ENCODE measurements around the gene PRCP.

The PRCP gene

DNA sequence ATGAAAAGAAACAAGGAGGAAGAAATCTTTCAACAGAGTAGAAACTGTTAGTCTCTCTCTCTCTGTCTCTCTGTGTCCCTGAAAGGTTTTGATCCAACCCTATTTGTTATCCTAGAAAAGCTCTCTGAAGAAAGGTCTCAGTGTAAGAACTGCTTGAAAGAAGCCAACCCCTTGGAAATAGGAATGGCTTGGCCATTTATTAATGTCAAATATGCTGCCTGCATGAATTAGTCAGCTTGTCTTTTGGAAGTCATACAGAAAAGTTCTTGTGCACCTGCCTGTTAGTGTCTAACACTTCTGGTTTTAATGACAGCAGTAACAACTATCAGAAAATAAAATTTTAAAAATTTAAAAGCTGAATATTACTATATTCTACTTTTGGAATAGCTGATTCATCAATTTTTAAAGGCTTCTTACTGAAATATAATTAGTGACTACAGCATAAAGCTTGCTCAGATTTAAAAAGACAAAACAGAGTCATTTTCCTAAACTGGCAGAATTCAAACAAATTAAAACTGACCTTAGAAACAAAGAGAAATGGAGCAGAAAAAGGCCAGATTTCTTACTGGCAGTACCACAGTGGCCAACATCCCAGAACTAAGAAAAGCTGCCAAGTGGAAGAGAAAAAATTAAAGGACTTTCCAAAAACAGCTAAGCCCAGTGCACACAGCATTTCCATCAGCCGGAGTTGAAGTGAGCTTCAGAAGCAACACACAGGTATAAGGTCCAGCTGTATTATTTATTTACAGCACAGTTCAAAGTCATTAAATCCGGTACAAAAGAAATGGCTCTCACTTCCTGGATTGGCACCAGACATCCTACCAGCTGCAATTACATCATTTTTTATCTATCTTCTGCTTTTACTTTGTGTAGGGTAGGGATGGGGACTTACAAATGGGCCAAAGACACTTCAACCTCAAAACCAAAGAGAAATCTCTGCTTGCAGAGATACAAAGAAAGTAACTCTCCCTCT is 76.3 kb downstream of the PRCP start:
- Histone ChIP-seq H3K27me3 (replicated peaks) (no peaks in the 10 kb centered on the region), H3K36me3 (replicated peaks) (no peaks in the 10 kb centered on the region), H3K27ac (no peak overlapping the region), H3K4me3 (ENCODE audit: low read depth, low read length) (no peak overlapping the region)
- in situ Hi-C loops (cut with HindIII; ENCODE audit: low pct_ligation_motif_present, low sequenced_read_pairs), result no loop called here
- TF ChIP-seq, protein P1, sequence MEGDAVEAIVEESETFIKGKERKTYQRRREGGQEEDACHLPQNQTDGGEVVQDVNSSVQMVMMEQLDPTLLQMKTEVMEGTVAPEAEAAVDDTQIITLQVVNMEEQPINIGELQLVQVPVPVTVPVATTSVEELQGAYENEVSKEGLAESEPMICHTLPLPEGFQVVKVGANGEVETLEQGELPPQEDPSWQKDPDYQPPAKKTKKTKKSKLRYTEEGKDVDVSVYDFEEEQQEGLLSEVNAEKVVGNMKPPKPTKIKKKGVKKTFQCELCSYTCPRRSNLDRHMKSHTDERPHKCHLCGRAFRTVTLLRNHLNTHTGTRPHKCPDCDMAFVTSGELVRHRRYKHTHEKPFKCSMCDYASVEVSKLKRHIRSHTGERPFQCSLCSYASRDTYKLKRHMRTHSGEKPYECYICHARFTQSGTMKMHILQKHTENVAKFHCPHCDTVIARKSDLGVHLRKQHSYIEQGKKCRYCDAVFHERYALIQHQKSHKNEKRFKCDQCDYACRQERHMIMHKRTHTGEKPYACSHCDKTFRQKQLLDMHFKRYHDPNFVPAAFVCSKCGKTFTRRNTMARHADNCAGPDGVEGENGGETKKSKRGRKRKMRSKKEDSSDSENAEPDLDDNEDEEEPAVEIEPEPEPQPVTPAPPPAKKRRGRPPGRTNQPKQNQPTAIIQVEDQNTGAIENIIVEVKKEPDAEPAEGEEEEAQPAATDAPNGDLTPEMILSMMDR (IDR thresholded peaks at IDR 0.05; ENCODE audit: low read depth, low read length, missing control alignments), result no peak
- no peak for DNase-seq

DNA sequence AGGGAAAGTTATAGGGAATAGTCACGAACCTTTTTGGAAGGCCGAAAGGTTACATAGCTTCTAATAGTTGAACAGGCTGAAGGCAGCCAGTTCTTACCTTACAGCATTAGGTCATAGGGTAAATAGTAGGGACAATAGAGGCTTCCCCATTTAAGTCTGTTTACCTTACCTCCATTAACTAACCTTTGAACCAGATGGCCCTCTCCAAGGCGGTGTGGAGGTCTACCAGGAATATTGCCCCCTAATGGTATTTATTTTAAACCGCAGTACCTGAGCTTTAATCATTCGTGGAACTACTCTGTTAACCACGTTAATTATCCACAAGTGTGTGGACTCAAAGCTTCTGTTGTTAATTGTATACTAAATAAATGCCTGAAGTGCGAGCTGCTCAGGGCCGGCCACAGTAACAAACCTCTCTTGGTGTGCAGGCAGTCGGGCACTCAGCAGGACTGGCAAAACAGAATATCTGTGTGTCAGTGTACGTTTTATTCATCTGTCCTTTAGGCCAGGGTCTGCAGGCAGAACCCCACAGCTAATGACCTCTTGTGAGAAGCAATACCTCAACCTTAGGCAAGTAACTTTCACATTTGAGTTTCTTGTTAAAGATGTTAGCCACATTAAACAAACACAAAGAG is 81.7 kb downstream of the PRCP start:
- H3K27ac ChIP-seq, result no peak overlapping the region
- in situ Hi-C loops (cut with HindIII; ENCODE audit: low pct_ligation_motif_present, low sequenced_read_pairs), result no loop called here

DNA sequence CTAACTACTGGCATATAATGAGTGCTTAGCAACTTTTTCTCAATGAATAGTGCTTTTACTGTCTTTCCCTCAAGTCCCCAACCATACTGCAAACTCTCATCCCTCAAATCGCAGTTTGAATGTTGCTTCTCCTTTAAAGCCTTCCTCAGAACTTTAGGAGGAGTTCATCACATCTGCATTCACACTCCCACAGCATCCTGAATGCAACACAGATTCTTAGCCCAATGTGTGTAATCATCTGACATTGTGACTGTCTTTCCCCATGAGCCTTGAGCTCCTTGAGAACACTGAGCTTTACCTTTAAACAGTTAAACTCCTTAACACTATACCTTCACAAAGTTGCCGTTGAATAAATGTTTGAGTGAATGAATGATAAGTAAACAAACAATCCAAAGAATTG is 84.8 kb downstream of the PRCP start:
- Histone ChIP-seq H3K27me3 (replicated peaks) (no peaks in the 10 kb centered on the region), H3K27ac (no peak overlapping the region), H3K4me3 (ENCODE audit: low read depth, low read length) (no peak overlapping the region), H3K36me3 (replicated peaks) (no peaks in the 10 kb centered on the region)
- no peak for DNase-seq
- TF ChIP-seq, protein P1 (IDR thresholded peaks at IDR 0.05; ENCODE audit: low read depth, low read length, missing control alignments), result no peak
- in situ Hi-C loops (cut with HindIII; ENCODE audit: low pct_ligation_motif_present, low sequenced_read_pairs), result no loop called here

More for the DNA sequence above, 81.7 kb downstream of the PRCP start:
- H3K27me3 ChIP-seq (replicated peaks), result no peaks in the 10 kb centered on the region
- H3K36me3 ChIP-seq (replicated peaks), result no peaks in the 10 kb centered on the region
- no peak overlapping the region for H3K4me3 ChIP-seq (ENCODE audit: low read depth, low read length)
- TF ChIP-seq, protein P1 (IDR thresholded peaks at IDR 0.05; ENCODE audit: low read depth, low read length, missing control alignments), result no peak
- DNase-seq, result no peak

DNA sequence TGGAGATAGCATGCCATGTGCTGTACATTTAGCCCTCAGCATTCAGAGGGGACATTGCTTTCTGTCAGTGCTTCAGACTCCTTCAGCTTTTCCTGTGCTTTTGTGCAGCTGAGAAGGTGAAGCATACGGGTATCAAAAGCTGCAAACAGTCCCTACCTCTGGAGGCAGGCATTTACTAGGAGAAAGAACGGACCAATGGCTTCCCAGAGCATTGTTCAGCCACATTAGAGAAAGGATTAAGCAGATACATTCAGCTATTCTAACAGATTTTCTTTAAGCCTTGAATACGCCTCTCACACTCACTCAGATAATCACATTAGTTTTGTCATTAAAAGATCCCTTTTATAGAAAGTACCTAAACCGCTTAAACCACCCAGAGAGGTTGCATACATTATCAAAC is 85.9 kb downstream of the PRCP start:
- Histone ChIP-seq H3K36me3 (replicated peaks) (no peaks in the 10 kb centered on the region), H3K4me3 (ENCODE audit: low read depth, low read length) (no peak overlapping the region), H3K27me3 (replicated peaks) (no peaks in the 10 kb centered on the region), H3K27ac (no peak overlapping the region)
- in situ Hi-C loops (cut with HindIII; ENCODE audit: low pct_ligation_motif_present, low sequenced_read_pairs), result no loop called here
- TF ChIP-seq, protein P1 (IDR thresholded peaks at IDR 0.05; ENCODE audit: low read depth, low read length, missing control alignments), result no peak
- DNase-seq, result no peak

DNA sequence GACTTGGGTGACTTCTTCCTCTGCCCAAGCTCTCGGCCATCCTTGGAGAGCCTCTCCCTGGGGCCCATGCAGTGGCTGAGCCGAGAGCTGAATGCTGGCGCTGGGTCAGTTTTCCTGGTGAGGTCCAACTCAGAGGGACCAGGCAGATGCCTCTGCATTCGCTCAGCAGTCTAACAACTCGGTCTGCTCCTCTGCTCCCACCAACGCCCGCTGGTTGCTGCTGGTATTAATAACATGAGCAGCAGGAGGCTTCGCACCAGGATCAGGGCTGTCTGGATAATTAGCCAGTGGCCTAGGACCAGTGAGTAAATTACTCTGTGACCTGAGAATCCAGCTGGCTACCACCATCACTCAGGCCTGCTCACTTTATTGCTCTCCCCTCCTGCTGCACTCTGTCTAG is 88.9 kb downstream of the PRCP start:
- no peak overlapping the region for H3K4me3 ChIP-seq (ENCODE audit: low read depth, low read length)
- TF ChIP-seq, protein P1 (IDR thresholded peaks at IDR 0.05; ENCODE audit: low read depth, low read length, missing control alignments), result no peak
- H3K27ac ChIP-seq, result no peak overlapping the region
- H3K27me3 ChIP-seq (replicated peaks), result no peaks in the 10 kb centered on the region
- no peak for DNase-seq
- no peaks in the 10 kb centered on the region for H3K36me3 ChIP-seq (replicated peaks)
- in situ Hi-C loops (cut with HindIII; ENCODE audit: low pct_ligation_motif_present, low sequenced_read_pairs), result no loop called here

All from brain microvascular endothelial cell (primary cell).